ENCODE results near the gene THRSP.
"Not testable (repeated sequence)": the region's sequence is repeated elsewhere in the genome, so short reads cannot be mapped to it uniquely, and the experiment has no call there.

THRSP gene

GRCh38 chr11:78085972-78086371 lies 22.3 kb downstream of the THRSP start:
- no peak overlapping the region for H3K27ac ChIP-seq
- TF ChIP-seq CTCF (conservative IDR thresholded peaks at IDR 0.05) (no peak), ZFX (IDR thresholded peaks at IDR 0.05) (no peak)

GRCh38 chr11:78086521-78087074 lies 22.9 kb downstream of the THRSP start:
- not testable (repeated sequence) for H3K27ac ChIP-seq

GRCh38 chr11:78094250-78094649 lies 30.6 kb downstream of the THRSP start:
- no peak for TF ChIP-seq CTCF (conservative IDR thresholded peaks at IDR 0.05)
- TF ChIP-seq ZFX (IDR thresholded peaks at IDR 0.05) = no peak
- H3K27ac ChIP-seq = no peak overlapping the region

GRCh38 chr11:78097666-78098385 lies 34.2 kb downstream of the THRSP start:
- TF ChIP-seq ZFX (IDR thresholded peaks at IDR 0.05) (no peak), CTCF (conservative IDR thresholded peaks at IDR 0.05) (no peak)
- peak overlapping the region; percentile 79 for H3K27ac ChIP-seq

- TF ChIP-seq CTCF (conservative IDR thresholded peaks at IDR 0.05) (no peak), ZFX (IDR thresholded peaks at IDR 0.05) (no peak)
- H3K27ac ChIP-seq = peak overlapping the region; percentile 79; the same call in 1 of the 2 replicates
Observed at GRCh38 chr11:78099666-78100065, 36.0 kb downstream of the THRSP start.

GRCh38 chr11:78100261-78100660 lies 36.6 kb downstream of the THRSP start:
- peak overlapping the region; percentile 76; the same call in 1 of the 2 replicates for H3K27ac ChIP-seq
- TF ChIP-seq CTCF (conservative IDR thresholded peaks at IDR 0.05) = no peak

- no peak for TF ChIP-seq ZFX (IDR thresholded peaks at IDR 0.05)
- TF ChIP-seq CTCF (conservative IDR thresholded peaks at IDR 0.05) = no peak
- H3K27ac ChIP-seq = peak overlapping the region; percentile 76
Observed at GRCh38 chr11:78100676-78101472, 37.2 kb downstream of the THRSP start.

All from C4-2B (cell line).